ENCODE data around the gene ABCA7.
"Not testable (repeated sequence)": the region's sequence is repeated elsewhere in the genome, so short reads cannot be mapped to it uniquely, and the experiment has no call there.

The ABCA7 gene

DNA sequence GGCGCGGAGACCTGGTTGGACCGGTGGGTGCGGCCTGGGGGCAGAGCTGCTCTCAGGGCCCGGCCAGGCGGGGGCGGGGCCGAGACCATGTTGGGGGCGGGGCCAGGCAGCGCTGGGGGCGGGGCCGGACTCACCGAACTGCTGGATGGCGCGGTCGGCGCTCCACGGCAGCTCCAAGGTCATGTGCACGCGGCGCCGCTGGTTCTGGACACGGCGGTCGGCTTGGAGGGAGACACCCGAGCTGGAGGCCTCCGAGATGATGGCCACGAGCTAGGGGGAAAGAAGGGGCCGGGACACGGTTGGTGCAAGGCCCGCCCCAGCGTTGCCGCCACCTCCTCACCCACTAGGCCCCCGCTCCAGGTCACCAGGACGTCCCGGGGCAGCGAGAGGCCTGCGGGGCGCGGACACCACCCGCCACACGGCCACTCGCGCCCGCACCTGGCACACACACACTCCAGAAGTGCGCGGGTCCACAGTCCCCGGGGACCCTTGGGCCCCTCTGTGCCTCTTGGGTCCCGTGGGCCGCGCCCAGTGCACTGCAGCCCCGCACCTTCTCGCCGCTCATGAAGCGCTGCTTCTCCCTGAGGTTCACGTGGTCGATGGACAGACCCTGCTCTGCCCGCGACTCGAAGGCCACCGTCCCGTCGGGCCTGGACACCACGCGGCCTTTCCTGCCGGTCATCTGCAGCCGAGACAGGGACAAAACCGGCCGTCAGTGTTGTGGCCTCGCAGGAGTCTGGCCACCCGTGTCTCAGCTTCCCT, 72.5 kb downstream of the ABCA7 start:
- TF ChIP-seq CTCF (IDR thresholded peaks at IDR 0.05; ENCODE audit: control insufficient read depth, insufficient read depth, low read depth, low read length, missing control alignments): no peak
- no peak for DNase-seq (ENCODE audit: low read depth)
- H3K4me3 ChIP-seq (ENCODE audit: control insufficient read depth, low read depth, low read length): no peak overlapping the region

DNA sequence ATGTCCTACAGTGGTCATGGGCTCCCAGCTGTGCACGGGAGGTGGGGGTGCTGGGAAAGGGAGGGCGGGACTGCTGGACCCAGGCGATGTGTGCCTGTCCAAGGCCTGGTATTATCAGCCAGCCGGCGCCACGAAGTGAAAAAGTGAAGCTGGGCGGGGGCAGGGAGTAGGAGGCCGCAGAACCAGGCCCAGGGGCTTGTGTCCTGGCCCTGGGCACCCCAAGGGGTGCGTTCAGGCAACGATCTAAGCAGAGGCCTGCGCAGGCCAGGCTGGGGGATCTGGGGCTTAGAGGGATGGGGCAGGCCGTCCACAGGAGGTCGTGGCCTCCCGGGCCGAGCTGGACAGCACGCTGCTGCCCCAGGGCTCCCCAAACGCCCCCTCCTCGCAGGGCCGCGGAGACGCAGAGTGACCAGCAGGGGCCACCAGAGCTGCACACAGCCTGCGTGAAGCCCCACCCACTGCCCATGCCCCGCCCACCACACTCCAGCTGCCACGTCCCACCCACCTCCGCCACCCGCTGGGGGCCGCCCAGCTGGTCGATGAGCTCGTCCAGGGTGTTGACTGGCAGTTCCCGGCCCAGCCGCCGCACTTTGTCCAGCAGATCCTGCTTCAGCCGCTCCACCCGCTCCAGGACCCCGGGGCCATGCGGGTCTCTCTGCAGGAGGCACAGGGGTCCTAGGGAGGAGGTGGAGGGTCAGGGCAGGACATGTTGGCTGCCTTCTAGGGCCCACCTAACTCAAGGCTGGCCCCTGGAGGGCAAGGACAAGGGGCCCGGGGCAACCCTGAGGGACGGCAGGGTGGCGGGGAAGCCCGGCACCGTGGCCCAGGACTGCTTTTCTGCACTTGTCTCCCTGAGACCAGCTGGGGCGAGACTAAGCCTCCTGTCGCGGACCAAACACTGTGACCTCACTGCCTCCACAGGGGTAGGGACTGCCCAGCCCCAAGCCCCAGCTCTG, 73.4 kb downstream of the ABCA7 start:
- H3K4me3 ChIP-seq (ENCODE audit: control insufficient read depth, low read depth, low read length): no peak overlapping the region
- peak; percentile 69 for DNase-seq (ENCODE audit: low read depth)
- peak; percentile 85 for TF ChIP-seq CTCF (IDR thresholded peaks at IDR 0.05; ENCODE audit: control insufficient read depth, insufficient read depth, low read depth, low read length, missing control alignments)

DNA sequence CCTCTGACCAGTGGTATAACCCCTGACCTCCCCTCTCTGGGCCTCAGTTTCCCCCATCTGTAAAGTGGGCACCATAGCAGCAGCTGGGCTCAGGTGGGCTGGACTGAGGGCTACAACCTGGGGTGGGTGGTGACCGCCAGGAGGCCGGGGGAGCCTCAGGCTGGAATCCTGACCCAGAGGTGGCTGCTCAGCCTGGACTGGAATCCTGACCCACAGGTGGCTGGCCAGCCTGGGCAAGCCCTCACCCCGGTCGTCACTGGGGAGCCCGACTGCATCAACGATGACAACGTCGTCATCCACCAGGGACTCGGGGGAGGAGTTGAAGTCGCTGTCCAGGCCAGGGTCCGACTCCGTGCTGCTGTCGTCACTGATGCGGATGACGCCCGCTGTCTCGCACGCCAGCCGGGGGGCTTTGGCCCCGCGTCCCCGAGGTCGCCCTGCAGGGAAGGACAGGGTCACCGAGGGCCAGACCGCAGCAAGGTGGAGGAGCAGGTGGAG, 74.1 kb downstream of the ABCA7 start:
- TF ChIP-seq CTCF (IDR thresholded peaks at IDR 0.05; ENCODE audit: control insufficient read depth, insufficient read depth, low read depth, low read length, missing control alignments): no peak
- H3K4me3 ChIP-seq (ENCODE audit: control insufficient read depth, low read depth, low read length): no peak overlapping the region
- DNase-seq (ENCODE audit: low read depth): no peak

- not testable (repeated sequence) for DNase-seq (ENCODE audit: low read depth); H3K4me3 ChIP-seq (ENCODE audit: control insufficient read depth, low read depth, low read length)
These were observed 74.8 kb downstream of the ABCA7 start for GRCh38 chr19:1114728-1115127.
